ENCODE measurements around the gene TRIM26. TPM values are rescaled to one million over a fixed set of nuclear protein-coding genes. Genes with fewer than 3 reads are reported as not detected.

The TRIM26 gene
- total and polyA plus RNA-seq, 2 of the 13 experiments (the other 11 are each of a cell fraction or from before 2014, with no cell fraction given), result 27.1 to 38.7 TPM

DNA sequence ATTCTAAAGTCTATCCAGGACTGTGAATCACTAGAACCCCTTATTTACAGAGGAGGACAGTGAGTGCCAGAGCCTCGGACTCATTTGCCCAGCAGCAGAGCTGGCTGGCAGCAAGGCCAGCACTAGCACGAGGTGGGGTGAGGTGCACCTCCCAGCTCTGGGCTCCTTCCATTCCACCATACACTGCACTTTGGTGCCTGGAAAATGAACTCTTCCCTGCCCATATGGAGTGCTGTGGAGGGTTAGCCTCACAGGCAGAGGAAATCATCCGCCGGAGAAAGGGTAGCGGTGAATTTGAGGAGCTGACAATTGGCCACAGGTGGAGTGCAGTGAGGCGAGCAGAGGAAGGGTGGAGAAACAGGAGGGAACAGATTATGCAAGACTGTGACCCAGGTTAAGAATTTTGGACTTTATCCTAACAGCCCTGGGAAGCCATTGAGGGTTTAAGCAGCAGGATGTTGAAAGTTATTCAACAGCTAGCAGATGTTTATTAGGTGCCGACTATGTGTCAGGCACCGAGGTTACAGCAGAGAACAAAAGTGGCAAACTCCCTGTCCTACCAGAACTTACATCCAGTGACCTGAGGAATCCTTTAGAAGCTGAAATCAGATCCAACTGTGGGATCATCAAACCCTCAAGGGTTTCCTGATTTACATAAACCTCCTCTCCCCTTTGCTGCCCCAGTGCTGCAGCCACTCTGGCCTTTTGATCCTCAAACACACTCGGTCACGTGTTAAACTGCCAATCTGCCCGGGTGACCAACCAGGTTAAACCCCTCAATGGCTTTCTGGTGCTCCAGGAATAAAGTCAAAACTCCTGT is 6.2 kb downstream of the TRIM26 start (continued):
- TF ChIP-seq PRDM15 (CRISPR knock-in tag; IDR thresholded peaks at IDR 0.05) (peak; percentile 44; the same call in 1 of the 2 replicates), DNMT1 (CRISPR knock-in tag; IDR thresholded peaks at IDR 0.05) (no peak), POLR2G (IDR thresholded peaks at IDR 0.05; ENCODE audit: low read depth, low read length) (peak; percentile 42), ZNF766 (CRISPR knock-in tag; IDR thresholded peaks at IDR 0.05; ENCODE audit: borderline replicate concordance) (0 out of 2 replicates have a peak, but pooled peaks have one; percentile 89), TRAFD1 (CRISPR knock-in tag; IDR thresholded peaks at IDR 0.05; ENCODE audit: borderline replicate concordance) (no peak), ZNF619 (CRISPR knock-in tag; IDR thresholded peaks at IDR 0.05) (peak; percentile 39; the same call in 1 of the 2 replicates), ZNF367 (CRISPR knock-in tag; IDR thresholded peaks at IDR 0.05; ENCODE audit: borderline replicate concordance) (no peak), HOXA7 (CRISPR knock-in tag; IDR thresholded peaks at IDR 0.05) (0 out of 2 replicates have a peak, but pooled peaks have one; percentile 72), ZNF510 (CRISPR knock-in tag; IDR thresholded peaks at IDR 0.05; ENCODE audit: low read depth) (no peak), ATF7 (IDR thresholded peaks at IDR 0.05) (no peak), ATF7 (CRISPR knock-in tag; IDR thresholded peaks at IDR 0.05) (peak; percentile 88), ZNF253 (CRISPR knock-in tag; IDR thresholded peaks at IDR 0.05; ENCODE audit: borderline replicate concordance) (no peak), ZNF318 (CRISPR knock-in tag; IDR thresholded peaks at IDR 0.05) (peak; percentile 84)
- TF ChIP-seq, protein P1, sequence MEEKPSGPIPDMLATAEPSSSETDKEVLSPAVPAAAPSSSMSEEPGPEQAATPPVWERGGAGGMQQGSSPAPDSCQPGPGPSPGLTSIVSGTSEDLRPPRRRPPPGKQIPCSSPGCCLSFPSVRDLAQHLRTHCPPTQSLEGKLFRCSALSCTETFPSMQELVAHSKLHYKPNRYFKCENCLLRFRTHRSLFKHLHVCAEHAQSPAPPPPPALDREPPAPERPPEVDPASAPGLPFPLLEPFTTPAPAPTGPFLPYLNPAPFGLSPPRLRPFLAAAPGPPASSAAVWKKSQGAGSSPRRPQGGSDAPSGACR (CRISPR knock-in tag; IDR thresholded peaks at IDR 0.05), result peak; percentile 40; the same call in 1 of the 2 replicates
